Hepatocyte (in vitro differentiated cells): ENCODE measurements around the gene HOXA11.

Source experiments
- CTCF ChIP-seq: fragments of 200-600 bp; sonication (generic); IDR thresholded peaks from 2 replicates; pipeline ENCODE4 v1.5.1; 2016; ENCODE audit warnings: antibody characterized with exemption, mild to moderate bottlenecking; ENCODE audit not compliant: poor library complexity
- EZH2 ChIP-seq: fragments of 200-600 bp; sonication (generic); IDR thresholded peaks from 2 replicates; pipeline ENCODE4 v1.6.1; 2016; ENCODE audit warnings: antibody characterized with exemption, mild to moderate bottlenecking, borderline replicate concordance
- EZH2phosphoT487 ChIP-seq: fragments of 200-600 bp; sonication (generic); IDR thresholded peaks from one replicate; pipeline ENCODE4 v1.6.1; 2018; ENCODE audit warnings: antibody characterized with exemption, mild to moderate bottlenecking, low read depth, moderate library complexity; ENCODE audit not compliant: unreplicated experiment, severe bottlenecking

GRCh38 chr7:27180431-27181420 is 4.3 kb downstream of the HOXA11 start:
- TF ChIP-seq CTCF (no peak), EZH2phosphoT487 (no peak), EZH2 (no peak)
